H9 (cell line): ENCODE data around the gene AMDHD2. TPM values are rescaled to one million over a fixed set of nuclear protein-coding genes. Genes with fewer than 3 reads are reported as not detected.

Experiments used
- DNase-seq: peaks from one replicate; pipeline ENCODE4 v3.0.0-alpha.2; 2017
- H2AFZ ChIP-seq: one replicate; pipeline ENCODE4 v1.6.1; 2013; ENCODE audit warnings: mild to moderate bottlenecking, low read length, control low read depth, moderate library complexity
- H2AK5ac ChIP-seq: 2 replicates; pipeline ENCODE4 v1.6.1; 2013; ENCODE audit warnings: low read length, control low read depth, mixed read lengths; ENCODE audit not compliant: insufficient read length
- H2BK120ac ChIP-seq: one replicate; pipeline ENCODE4 v1.6.1; 2013; ENCODE audit warnings: low read depth, mild to moderate bottlenecking, low read length, control low read depth, inconsistent platforms; ENCODE audit not compliant: poor library complexity, severe bottlenecking
- H2BK12ac ChIP-seq: 2 replicates; pipeline ENCODE4 v1.6.1; 2013; ENCODE audit warnings: low read length, control low read depth, mixed read lengths, low read depth; ENCODE audit not compliant: insufficient read length
- H2BK15ac ChIP-seq: 2 replicates; pipeline ENCODE4 v1.6.1; 2013; ENCODE audit warnings: low read depth, low read length, control low read depth
- H2BK20ac ChIP-seq: one replicate; pipeline ENCODE4 v1.6.1; 2013; ENCODE audit warnings: low read depth, mild to moderate bottlenecking, low read length, control low read depth, inconsistent platforms; ENCODE audit not compliant: poor library complexity, severe bottlenecking
- H2BK5ac ChIP-seq: 2 replicates; pipeline ENCODE4 v1.6.1; 2013; ENCODE audit warnings: low read length, control low read depth, mixed read lengths; ENCODE audit not compliant: insufficient read length
- H3K14ac ChIP-seq: 2 replicates; pipeline ENCODE4 v1.6.1; 2013; ENCODE audit warnings: low read length, control low read depth; ENCODE audit not compliant: insufficient read depth
- H3K18ac ChIP-seq: 2 replicates; pipeline ENCODE4 v1.6.1; 2013; ENCODE audit warnings: low read depth, mild to moderate bottlenecking, mixed read lengths, low read length, control low read depth; ENCODE audit not compliant: insufficient read length
- H3K23ac ChIP-seq: 2 replicates; pipeline ENCODE4 v1.6.1; 2013; ENCODE audit warnings: low read length, control low read depth, mixed read lengths, low read depth; ENCODE audit not compliant: insufficient read length
- H3K23me2 ChIP-seq: 2 replicates; pipeline ENCODE4 v1.6.1; 2013; ENCODE audit warnings: low read depth, mild to moderate bottlenecking, mixed read lengths, low read length, control low read depth; ENCODE audit not compliant: insufficient read length, poor library complexity, severe bottlenecking
- H3K27ac ChIP-seq: 2 replicates; pipeline ENCODE4 v1.5.1; 2013; ENCODE audit warnings: low read length, control low read depth, mixed read lengths, low read depth; ENCODE audit not compliant: insufficient read length
- H3K27me3 ChIP-seq: 2 replicates; pipeline ENCODE4 v1.6.1; 2013; ENCODE audit warnings: low read length, control low read depth, inconsistent platforms; ENCODE audit not compliant: insufficient read depth
- H3K4ac ChIP-seq: 2 replicates; pipeline ENCODE4 v1.6.1; 2013; ENCODE audit warnings: low read depth, mild to moderate bottlenecking, control low read depth, inconsistent platforms, low read length, moderate library complexity
- H3K4me1 ChIP-seq: 2 replicates; pipeline ENCODE4 v1.6.1; 2013; ENCODE audit warnings: low read length, control low read depth, inconsistent platforms; ENCODE audit not compliant: insufficient read depth
- H3K4me2 ChIP-seq: 2 replicates; pipeline ENCODE4 v1.6.1; 2013; ENCODE audit warnings: low read length, control low read depth, mixed read lengths; ENCODE audit not compliant: insufficient read length, insufficient read depth
- H3K56ac ChIP-seq: 2 replicates; pipeline ENCODE4 v1.6.1; 2013; ENCODE audit warnings: low read depth, mild to moderate bottlenecking, mixed read lengths, low read length, control low read depth; ENCODE audit not compliant: insufficient read length
- H3K79me1 ChIP-seq: 2 replicates; pipeline ENCODE4 v1.6.1; 2013; ENCODE audit warnings: low read depth, mild to moderate bottlenecking, moderate library complexity, low read length, control low read depth, inconsistent platforms; ENCODE audit not compliant: insufficient read depth, poor library complexity, severe bottlenecking
- H3K79me2 ChIP-seq: 2 replicates; pipeline ENCODE4 v1.6.1; 2013; ENCODE audit warnings: low read length, control low read depth, inconsistent platforms; ENCODE audit not compliant: insufficient read depth
- H3K9ac ChIP-seq: 2 replicates; pipeline ENCODE4 v1.6.1; 2013; ENCODE audit warnings: low read length, control low read depth, mixed read lengths; ENCODE audit not compliant: insufficient read length; ENCODE audit errors: extremely low read depth
- H3K9me3 ChIP-seq: one replicate; pipeline ENCODE4 v1.6.1; 2013; ENCODE audit warnings: low read depth, low read length, inconsistent platforms; ENCODE audit not compliant: control insufficient read depth
- H3T11ph ChIP-seq: one replicate; pipeline ENCODE4 v1.6.1; 2013; ENCODE audit warnings: mild to moderate bottlenecking, low read length, control low read depth, inconsistent platforms
- H4K20me1 ChIP-seq: one replicate; pipeline ENCODE4 v1.6.1; 2013; ENCODE audit not compliant: control insufficient read depth, insufficient read length, insufficient read depth
- H4K5ac ChIP-seq: 2 replicates; pipeline ENCODE4 v1.6.1; 2013; ENCODE audit warnings: low read depth, mild to moderate bottlenecking, mixed read lengths, low read length, control low read depth; ENCODE audit not compliant: insufficient read length
- H4K8ac ChIP-seq: replicated peaks from 2 replicates; pipeline ENCODE4 v1.6.1; 2013; ENCODE audit warnings: low read length, control low read depth, mixed read lengths, low read depth; ENCODE audit not compliant: insufficient read length
- H4K91ac ChIP-seq: 2 replicates; pipeline ENCODE4 v1.6.1; 2013; ENCODE audit warnings: low read depth, mild to moderate bottlenecking, moderate library complexity, mixed read lengths, low read length, control low read depth; ENCODE audit not compliant: insufficient read length
- H3K27ac Mint-ChIP-seq, 3 experiments: 2 replicates in 2 of 3; 3 replicates in 1 of 3; pipeline ENCODE4 v1.8.0; 2020 to 2021; ENCODE audit warnings: mixed read lengths in 3 of 3, mild to moderate bottlenecking in 1 of 3, moderate library complexity in 1 of 3
- H3K27me3 Mint-ChIP-seq: 2 replicates; pipeline ENCODE4 v1.8.0; 2021; ENCODE audit warnings: low read depth, mild to moderate bottlenecking, moderate library complexity, mixed read lengths
- H3K36me3 Mint-ChIP-seq, 3 experiments: 2 replicates in 2 of 3; 3 replicates in 1 of 3; pipeline ENCODE4 v1.8.0; 2020 to 2021; ENCODE audit warnings: low read depth in 3 of 3, mixed read lengths in 3 of 3; ENCODE audit not compliant: insufficient read depth in 1 of 3
- H3K4me1 Mint-ChIP-seq, 2 experiments: 2 replicates each; pipeline ENCODE4 v1.8.0; 2020; ENCODE audit warnings: mixed read lengths in 2 of 2
- H3K4me3 Mint-ChIP-seq, 2 experiments: 2 replicates in 1 of 2; 3 replicates in 1 of 2; pipeline ENCODE4 v1.8.0; 2020 to 2021; ENCODE audit warnings: mild to moderate bottlenecking in 2 of 2, mixed read lengths in 2 of 2, moderate library complexity in 1 of 2
- H3K9me3 Mint-ChIP-seq, 2 experiments: 2 replicates in 1 of 2; 3 replicates in 1 of 2; pipeline ENCODE4 v1.8.0; 2020; ENCODE audit warnings: mild to moderate bottlenecking in 2 of 2, mixed read lengths in 2 of 2, moderate library complexity in 1 of 2
- CTCF ChIP-seq: fragments of 200-600 bp; sonication (generic); conservative IDR thresholded peaks from 3 replicates; pipeline ENCODE4 v1.8.0; 2021; ENCODE audit warnings: antibody characterized with exemption, mild to moderate bottlenecking
- WGBS: extraction: QIAGEN DNeasy Blood & Tissue Kit; methylation state at CpG from one replicate; pipeline ENCODE4 v1.1.7; 2013; ENCODE audit warnings: missing lambda C conversion rate, low lambda C conversion rate, mixed read lengths; ENCODE audit not compliant: insufficient read length; ENCODE audit errors: extremely low coverage; 5-methylcytosine and 5-hydroxymethylcytosine counted together
- total RNA-seq: library from RNA; stranded (reverse); gene quantifications from 2 replicates; pipeline ENCODE4 v1.2.1, GENCODE V29; 2021

AMDHD2 gene
- total RNA-seq, 1 experiment from 2014 or later = 61.5 TPM

DNA sequence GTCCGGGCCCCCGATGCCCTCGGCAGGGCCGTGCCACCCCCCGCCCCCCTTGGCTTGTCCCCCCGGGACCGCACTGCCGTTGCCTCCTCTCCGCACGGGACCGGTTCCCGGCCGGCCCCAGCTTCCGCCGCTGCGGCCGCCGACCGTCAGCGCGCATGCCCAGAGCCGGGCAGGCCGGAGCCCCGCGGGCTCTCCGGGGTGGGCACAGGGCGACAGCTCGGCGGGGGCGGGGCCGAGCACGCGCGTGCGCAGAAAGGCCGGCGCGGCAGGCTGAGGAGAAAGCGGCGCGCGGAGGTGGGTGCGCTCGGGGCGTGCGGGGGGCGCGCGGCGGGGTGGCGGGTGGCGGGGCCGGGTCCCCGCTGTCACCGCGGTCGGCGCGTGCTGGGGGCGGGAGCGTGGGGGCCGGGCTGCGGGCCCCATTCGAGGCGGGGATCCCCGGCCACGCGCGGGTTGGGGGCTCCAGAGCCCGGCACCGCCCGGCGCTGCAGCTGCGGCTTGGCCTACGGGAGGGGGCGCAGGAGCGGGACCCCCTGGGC is 45.2 kb upstream of the AMDHD2 start, which contains the start of gene TBC1D24:
TSS of gene TBC1D24 (plus strand) at position 251 of the 536 bp plus-strand sequence. CDS start 21,022 bp downstream, outside the sequence.
- no peak for TF ChIP-seq CTCF
- Histone ChIP-seq H3K9ac (no peak within 1 kb of the TSS), H4K8ac (no peak within 1 kb of the TSS), H3T11ph (no peak within 1 kb of the TSS), H3K4ac (no peak within 1 kb of the TSS), H3K23me2 (peaks cover 10% of the 10 kb centered on the region), H3K23ac (no peak within 1 kb of the TSS), H4K91ac (no peak within 1 kb of the TSS), H2AFZ (no peak within 1 kb of the TSS), H4K5ac (no peak within 1 kb of the TSS), H2AK5ac (no peak within 1 kb of the TSS), H3K79me2 (no peaks in the 10 kb centered on the region), H2BK5ac (no peak within 1 kb of the TSS), H2BK12ac (no peak within 1 kb of the TSS), H3K18ac (no peak within 1 kb of the TSS), H2BK120ac (no peak within 1 kb of the TSS), H4K20me1 (no peaks in the 10 kb centered on the region), H3K27me3 (peaks cover 16% of the 10 kb centered on the region; the same call in 1 of the 2 replicates), H3K14ac (0 out of 2 replicates have a peak within 1 kb of the TSS, but pooled peaks have one; percentile 70), H3K9me3 (no peaks in the 10 kb centered on the region), H3K56ac (no peak within 1 kb of the TSS), H2BK15ac (no peak within 1 kb of the TSS), H3K27ac (no peak within 1 kb of the TSS), H3K4me1 (no peaks in the 10 kb centered on the region), H3K79me1 (no peaks in the 10 kb centered on the region), H3K4me2 (peak within 1 kb of the TSS; percentile 29), H2BK20ac (no peak within 1 kb of the TSS)
- peak within 1 kb of the TSS; percentile 69 to 82 for H3K4me3 Mint-ChIP-seq
- peaks cover 43% of the 10 kb centered on the region for H3K27me3 Mint-ChIP-seq
- no peaks in the 10 kb centered on the region; a peak in 1 of 7 replicates for H3K36me3 Mint-ChIP-seq
- WGBS = no CpG with 5 or more reads among the region's 77 CpGs
- H3K9me3 Mint-ChIP-seq = no peaks in the 10 kb centered on the region
- peak; percentile 86 for DNase-seq
- H3K4me1 Mint-ChIP-seq = peaks cover 16 to 17% of the 10 kb centered on the region in 2 experiments
- no peak within 1 kb of the TSS for H3K27ac Mint-ChIP-seq
